Pancreas (tissue), 10 donors: ENCODE measurements around the gene KCNH5. TPM values are rescaled to one million over a fixed set of nuclear protein-coding genes. Genes with fewer than 3 reads are reported as not detected.

Source experiments
- ATAC-seq, 4 donors: fragments of 200-7000 bp; cut with Tn5 transposase; one replicate each; pipeline versions ENCODE4 v1.8.0 to v1.9.1; 2020; ENCODE audit warnings: mild to moderate bottlenecking in 4 of 4, moderate library complexity in 4 of 4
- DNase-seq, 6 donors: peaks; one replicate each; pipeline ENCODE4 v3.0.0-alpha.2; 2020
- FAIRE-seq: peaks from 2 replicates; lab custom pipeline; 2012; peaks lifted over from hg19 to GRCh38; lab: Jason Lieb, UNC
- H3K27ac ChIP-seq, 4 donors: fragments of 200-600 bp; sonication (generic); 1 replicate in 3 of 4; 2 replicates in 1 of 4; pipeline versions ENCODE4 v1.5.0 to v1.8.0; 2020
- H3K27me3 ChIP-seq, 4 donors: fragments of 200-600 bp; one replicate each; pipeline ENCODE4 v1.8.0; 2021
- H3K36me3 ChIP-seq, 3 donors: fragments of 200-600 bp; sonication (generic) in 1 of 3; one replicate each; pipeline versions ENCODE4 v1.5.0 to v1.8.0; 2020 to 2021
- H3K4me1 ChIP-seq, 3 donors: fragments of 200-600 bp; one replicate each; pipeline ENCODE4 v1.8.0; 2021
- H3K4me3 ChIP-seq, 4 donors: fragments of 200-600 bp; sonication (generic) in 2 of 4; one replicate each; pipeline versions ENCODE4 v1.5.0 to v1.8.0; 2020 to 2021
- H3K9me3 ChIP-seq, 4 donors: fragments of 200-600 bp; one replicate each; pipeline ENCODE4 v1.8.0; 2021
- WGBS, 2 donors: extraction: QIAGEN DNeasy Blood & Tissue Kit; methylation state at CpG; one replicate each; pipeline ENCODE4 v1.1.7; 2013; 5-methylcytosine and 5-hydroxymethylcytosine counted together
- intact Hi-C, 3 donors: fragments of 100-400 bp; cut with DNase I; formaldehyde crosslinking; loops; one replicate each; pipeline versions ENCODE4 v1.11.1 to v1.14.2; 2022
- polyA plus RNA-seq, 2 donors: library from polyadenylated mRNA; stranded (reverse); fragments of 200-250 nt; gene quantifications; one replicate each; pipeline ENCODE4 v1.2.3, GENCODE V29; 2013
- total RNA-seq, 6 donors: library from RNA; stranded (reverse); fragmentation: NEBNext Ultra II Directional in 4 of 6; extraction: Animal tissue kit (Norgen Biotek cat#: 25700) in 4 of 6; gene quantifications; one replicate each; pipeline versions ENCODE4 v1.2.1 to v1.2.4, GENCODE V29; 2021 to 2023
- TF ChIP-seq, protein P1 (sequence below), 4 donors: fragments of 200-600 bp; sonication (generic) in 3 of 4; IDR thresholded peaks; one replicate each; pipeline versions ENCODE4 v1.5.0 to v1.8.0; 2021; ENCODE audit warnings: antibody characterized with exemption in 4 of 4
- donor health status: healthy with polysubstance abuse.
- donor health status: DM: no; HTN: no; CAD: no; lungs with moderate emphysema.
- donor health status: DM: no; HTN: no; CAD: no.
- donor health status: control.
- donor health status: control.
- donor health status: Bipolar disorder and iron deficiency.
- donor health status: DM: yes; HTN: yes; CAD: no.
- donor health status: DM: no; HTN: no; CAD: no.
- donor health status: DM: no; HTN: no; CAD: no.
- donor health status: DM: yes; HTN: yes; CAD: no.

KCNH5 gene
- total and polyA plus RNA-seq, 8 donors, result not detected

DNA sequence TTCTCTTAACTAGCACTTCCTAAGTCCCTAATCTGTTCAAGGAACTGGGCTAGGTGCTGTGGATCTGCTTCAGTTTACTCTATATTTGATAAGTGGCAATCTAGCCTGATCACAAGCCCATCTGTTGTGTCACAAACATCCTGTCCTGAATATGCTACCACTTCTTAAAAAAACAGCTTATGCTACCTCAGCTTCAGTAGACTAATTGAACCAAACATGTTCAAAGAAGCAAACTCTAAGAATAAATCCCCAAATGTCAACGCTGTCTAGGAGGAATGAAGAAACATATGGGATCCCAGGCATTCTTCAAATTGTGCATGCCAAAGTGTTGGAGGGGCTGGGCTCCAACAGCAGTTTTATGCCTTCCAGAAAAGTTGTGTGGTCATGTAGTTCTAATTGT is 10.4 kb upstream of the KCNH5 start:
- Histone ChIP-seq H3K27ac (no peak overlapping the region), H3K9me3 (no peaks in the 10 kb centered on the region), H3K36me3 (no peaks in the 10 kb centered on the region), H3K4me3 (no peak overlapping the region), H3K4me1 (no peaks in the 10 kb centered on the region), H3K27me3 (no peaks in the 10 kb centered on the region)
- intact Hi-C loops, result no loop called here
- no peak for DNase-seq
- WGBS, 2 donors, result 66 to 69% methylated on average over 1 of the region's 1 CpG
- ATAC-seq, result no peak
- FAIRE-seq, result no peak
- TF ChIP-seq, protein P1, sequence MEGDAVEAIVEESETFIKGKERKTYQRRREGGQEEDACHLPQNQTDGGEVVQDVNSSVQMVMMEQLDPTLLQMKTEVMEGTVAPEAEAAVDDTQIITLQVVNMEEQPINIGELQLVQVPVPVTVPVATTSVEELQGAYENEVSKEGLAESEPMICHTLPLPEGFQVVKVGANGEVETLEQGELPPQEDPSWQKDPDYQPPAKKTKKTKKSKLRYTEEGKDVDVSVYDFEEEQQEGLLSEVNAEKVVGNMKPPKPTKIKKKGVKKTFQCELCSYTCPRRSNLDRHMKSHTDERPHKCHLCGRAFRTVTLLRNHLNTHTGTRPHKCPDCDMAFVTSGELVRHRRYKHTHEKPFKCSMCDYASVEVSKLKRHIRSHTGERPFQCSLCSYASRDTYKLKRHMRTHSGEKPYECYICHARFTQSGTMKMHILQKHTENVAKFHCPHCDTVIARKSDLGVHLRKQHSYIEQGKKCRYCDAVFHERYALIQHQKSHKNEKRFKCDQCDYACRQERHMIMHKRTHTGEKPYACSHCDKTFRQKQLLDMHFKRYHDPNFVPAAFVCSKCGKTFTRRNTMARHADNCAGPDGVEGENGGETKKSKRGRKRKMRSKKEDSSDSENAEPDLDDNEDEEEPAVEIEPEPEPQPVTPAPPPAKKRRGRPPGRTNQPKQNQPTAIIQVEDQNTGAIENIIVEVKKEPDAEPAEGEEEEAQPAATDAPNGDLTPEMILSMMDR (IDR thresholded peaks at IDR 0.05), result no peak

DNA sequence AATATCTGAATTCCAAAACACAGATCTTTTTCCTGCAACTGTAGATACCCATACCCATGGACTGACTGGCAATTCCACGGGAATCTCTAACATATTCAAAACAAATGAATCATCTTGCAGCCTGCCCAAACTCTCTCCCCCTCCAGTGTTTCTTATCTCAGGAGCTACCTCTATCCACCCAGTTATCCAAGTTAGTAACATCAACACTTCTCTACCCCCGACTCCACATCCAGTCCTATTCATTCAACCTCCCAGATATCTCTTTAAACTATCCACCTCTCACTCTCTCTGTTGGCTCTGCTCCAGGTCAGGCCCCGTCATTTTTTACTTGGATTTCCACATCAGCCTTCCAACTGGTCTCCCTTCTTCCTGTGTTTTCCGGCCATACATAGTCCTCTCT is 6.7 kb upstream of the KCNH5 start:
- FAIRE-seq (no peak), DNase-seq (no peak), ATAC-seq (no peak)
- WGBS, 2 donors, result 35 to 46% methylated on average over 4 of the region's 4 CpGs
- Histone ChIP-seq H3K36me3 (no peaks in the 10 kb centered on the region), H3K4me1 (no peaks in the 10 kb centered on the region), H3K4me3 (no peak overlapping the region), H3K27ac (no peak overlapping the region), H3K27me3 (no peaks in the 10 kb centered on the region), H3K9me3 (no peaks in the 10 kb centered on the region)
- TF ChIP-seq, protein P1 (IDR thresholded peaks at IDR 0.05), result no peak
- intact Hi-C loops, result no loop called here

DNA sequence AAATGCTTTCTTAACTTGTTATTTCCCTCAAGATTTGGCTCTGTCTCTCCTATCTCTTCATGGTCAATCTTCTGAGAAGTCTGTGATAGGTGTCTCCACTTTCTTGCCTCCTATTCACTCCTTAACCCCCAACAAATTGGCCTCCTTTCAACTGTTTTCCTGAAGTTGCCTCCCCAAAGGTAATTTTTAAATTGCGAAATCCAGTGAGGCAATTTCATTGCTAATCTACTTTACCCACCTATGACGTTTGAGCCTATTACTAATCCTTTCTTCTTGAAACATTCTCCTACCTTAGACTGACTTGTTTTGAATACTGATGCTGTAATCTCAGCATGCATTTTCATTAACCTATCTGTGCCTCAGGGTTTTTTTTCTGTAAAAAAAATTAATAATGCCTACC is 6.0 kb upstream of the KCNH5 start:
- no peak for FAIRE-seq
- TF ChIP-seq, protein P1 (IDR thresholded peaks at IDR 0.05), result no peak
- WGBS, 2 donors, result 52 to 60% methylated on average over 2 of the region's 2 CpGs
- intact Hi-C loops, result no loop called here
- no peak for ATAC-seq
- H3K9me3 ChIP-seq, result no peaks in the 10 kb centered on the region
- H3K36me3 ChIP-seq, result no peaks in the 10 kb centered on the region
- H3K27me3 ChIP-seq, result no peaks in the 10 kb centered on the region
- no peak for DNase-seq
- no peaks in the 10 kb centered on the region for H3K4me1 ChIP-seq
- no peak overlapping the region for H3K27ac ChIP-seq
- no peak overlapping the region for H3K4me3 ChIP-seq

DNA sequence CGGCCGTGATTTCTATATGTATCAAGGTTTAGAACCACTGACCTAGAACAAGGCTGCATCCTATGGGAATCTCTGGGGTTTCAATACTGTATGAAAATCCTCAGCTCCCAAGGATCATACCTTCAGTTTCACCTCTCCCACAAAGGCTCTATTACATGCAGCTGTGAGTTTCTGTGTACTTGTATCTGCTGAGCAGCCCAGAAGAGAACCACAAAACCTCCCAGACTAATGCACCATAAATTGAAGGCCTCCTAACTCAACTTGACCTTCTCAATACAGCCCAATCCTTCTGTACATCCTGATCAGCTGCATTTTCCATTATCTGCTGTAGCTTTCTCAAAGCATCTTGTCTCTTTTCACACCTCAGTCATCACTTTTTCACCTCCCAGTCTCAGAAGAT is 5.4 kb upstream of the KCNH5 start:
- no peaks in the 10 kb centered on the region for H3K36me3 ChIP-seq
- intact Hi-C loops, result no loop called here
- H3K4me1 ChIP-seq, result peaks cover 0 to 4% (median 0%) of the 10 kb centered on the region in 3 donors
- H3K27ac ChIP-seq, result no peak overlapping the region
- 80 to 81% methylated on average over 2 of the region's 2 CpGs for WGBS, 2 donors
- no peak for FAIRE-seq
- H3K27me3 ChIP-seq, result no peaks in the 10 kb centered on the region
- no peak for DNase-seq
- TF ChIP-seq, protein P1 (IDR thresholded peaks at IDR 0.05), result no peak
- no peak overlapping the region for H3K4me3 ChIP-seq
- no peaks in the 10 kb centered on the region for H3K9me3 ChIP-seq
- no peak for ATAC-seq

DNA sequence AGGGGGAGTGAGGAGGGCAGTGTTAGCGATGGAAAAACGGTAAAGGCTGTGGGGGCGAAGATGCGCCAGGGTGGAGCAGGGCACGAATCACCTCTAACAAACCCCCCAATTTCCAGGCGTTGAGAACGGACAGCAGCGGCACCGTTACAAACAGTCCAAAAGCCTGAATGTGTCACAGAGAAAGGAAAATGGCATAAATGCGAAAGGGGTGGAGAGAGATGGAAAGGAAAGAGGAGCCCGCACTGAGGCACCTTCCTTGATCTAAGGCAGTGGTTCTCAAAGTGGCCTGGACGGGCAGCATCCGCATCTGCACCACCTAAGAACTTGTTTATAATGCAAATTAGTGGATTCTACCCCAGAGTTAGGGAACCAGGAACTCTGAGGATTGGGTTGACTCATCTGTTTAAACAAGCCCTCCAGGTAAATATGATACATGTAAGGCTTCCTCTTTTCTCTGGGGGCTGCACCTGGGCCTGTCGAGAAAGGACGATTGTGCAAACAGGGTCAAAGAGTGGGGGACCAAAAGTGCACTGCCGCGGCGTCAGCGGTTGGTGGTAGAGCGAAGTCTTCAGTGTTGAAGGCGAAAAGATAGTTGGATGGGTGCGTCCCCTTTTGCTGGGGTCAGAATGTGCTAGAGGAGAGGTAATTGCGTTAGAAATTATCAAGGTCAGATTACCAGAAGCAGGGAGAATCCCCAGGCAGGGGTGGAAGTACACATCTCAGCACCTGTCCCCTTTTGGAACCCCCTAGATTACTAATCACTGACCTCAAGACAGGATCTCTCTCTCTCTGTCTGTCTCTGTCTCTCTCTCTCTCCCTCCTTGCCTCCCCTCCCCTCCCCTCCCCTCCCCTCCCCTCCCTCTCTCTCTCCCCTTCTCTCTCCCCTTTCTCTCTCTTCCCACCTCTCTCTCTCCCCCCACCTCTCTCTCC is 1.3 kb upstream of the KCNH5 start:
- 6 to 9% methylated on average over 23 of the region's 23 CpGs for WGBS, 2 donors
- peaks cover 0 to 31% (median 1%) of the 10 kb centered on the region in 4 donors for H3K27me3 ChIP-seq
- H3K27ac ChIP-seq, result no peak overlapping the region
- ATAC-seq, result no peak
- H3K9me3 ChIP-seq, result no peaks in the 10 kb centered on the region
- TF ChIP-seq, protein P1 (IDR thresholded peaks at IDR 0.05), result no peak
- peak overlapping the region in 1 of 4 donors; percentile 39 for H3K4me3 ChIP-seq
- H3K36me3 ChIP-seq, result no peaks in the 10 kb centered on the region
- intact Hi-C loops, result loop anchor here in 1 of 3 donors (10.0 kb wide), 1 partner anchor 862 kb away; no protein-coding TSS in a partner anchor
- peaks cover 0 to 7% (median 0%) of the 10 kb centered on the region in 3 donors for H3K4me1 ChIP-seq
- DNase-seq, result no peak
- no peak for FAIRE-seq
